T47D (cell line): Measurements from ENCODE around the gene GPC3.
"Not testable (repeated sequence)": the region's sequence is repeated elsewhere in the genome, so short reads cannot be mapped to it uniquely, and the experiment has no call there.

ENCODE experiments used
- DNase-seq, 2 experiments: peaks; one replicate each; pipeline versions ENCODE4 v3.0.0 to v3.0.0-alpha.2; 2011 to 2012; ENCODE audit warnings: low read depth in 1 of 2, low spot score in 1 of 2
- JUND ChIP-seq: IDR thresholded peaks from 2 replicates; pipeline ENCODE4 v1.6.1; 2012; ENCODE audit warnings: low read depth
- in situ Hi-C: cut with HindIII; loops from 2 replicates; pipeline ENCODE4 v1.10.0; 2016; ENCODE audit warnings: low sequenced_read_pairs, low pct_unique_long_range_greater_than_20kb

Gene GPC3

GRCh38 chrX:134007716-134008115 is 22.3 kb upstream of the GPC3 start:
- no peak for DNase-seq
- no peak for TF ChIP-seq JUND
- in situ Hi-C loops, result no loop called here

DNA sequence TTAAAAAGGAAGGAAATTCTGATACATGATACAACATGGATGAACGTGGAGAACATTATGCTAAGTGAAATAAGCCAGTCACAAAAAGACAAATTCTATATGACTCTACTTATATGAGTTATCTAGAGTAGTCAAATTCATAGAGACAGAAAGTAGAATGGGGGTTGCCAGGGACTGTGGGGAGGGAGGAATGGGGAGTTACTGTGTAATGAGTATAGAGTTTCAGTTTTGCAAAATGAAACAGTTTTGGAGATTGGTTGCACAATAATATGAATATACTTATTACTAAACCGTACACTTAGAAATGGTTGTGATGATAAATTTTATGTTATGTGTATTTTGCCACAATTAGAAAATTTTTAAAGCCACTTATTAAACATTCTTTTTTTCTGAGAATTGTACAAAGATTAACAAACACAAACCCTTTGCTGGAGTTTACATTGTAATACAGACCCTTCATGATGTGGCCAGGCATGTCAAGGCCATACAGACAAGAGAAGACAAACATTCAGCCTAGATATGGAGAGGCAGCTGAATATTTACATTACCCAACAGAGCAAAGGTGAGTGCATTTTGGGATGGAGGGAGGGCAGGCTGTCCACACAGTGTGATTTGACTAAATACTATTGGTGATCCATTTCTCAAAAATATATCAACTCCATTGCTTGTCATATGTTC is 21.2 kb upstream of the GPC3 start:
- no peak for DNase-seq
- in situ Hi-C loops, result no loop called here
- no peak for TF ChIP-seq JUND

GRCh38 chrX:134004084-134004483 is 18.7 kb upstream of the GPC3 start:
- no peak for TF ChIP-seq JUND
- DNase-seq, result no peak
- in situ Hi-C loops, result no loop called here

DNA sequence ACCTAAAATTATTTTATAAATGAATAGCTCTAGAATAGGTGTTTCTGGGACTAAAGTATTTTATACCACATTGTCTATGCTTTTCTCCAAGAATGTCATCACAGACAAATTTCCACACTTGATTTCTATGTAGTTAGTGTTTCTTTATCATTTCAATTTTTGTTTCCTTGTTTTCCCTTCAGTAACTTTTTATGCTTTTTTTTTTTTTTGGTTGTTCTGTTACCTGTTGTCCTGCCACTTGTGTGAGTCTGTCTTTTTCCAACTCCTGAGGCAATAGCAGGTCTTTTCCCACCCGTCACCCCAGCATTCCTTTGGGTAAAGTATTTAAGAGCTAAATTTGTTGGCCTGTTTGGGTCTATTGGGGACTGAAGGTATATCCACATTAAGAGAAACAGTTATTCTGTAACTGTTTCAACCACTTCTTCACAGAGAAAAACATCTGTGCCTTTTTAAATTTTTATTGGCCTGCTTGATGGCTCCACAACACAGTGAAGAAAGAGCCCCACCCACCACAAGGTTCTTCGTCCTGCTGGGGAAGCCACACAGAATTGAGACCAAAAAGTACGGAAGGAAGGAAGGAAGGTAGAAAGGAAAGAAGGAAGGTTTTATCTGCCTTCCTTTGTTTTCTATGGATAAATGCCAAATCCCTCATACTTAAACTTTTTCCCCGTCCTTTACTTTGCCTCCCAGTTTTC is 17.7 kb upstream of the GPC3 start:
- in situ Hi-C loops, result no loop called here
- no peak for DNase-seq
- no peak for TF ChIP-seq JUND

DNA sequence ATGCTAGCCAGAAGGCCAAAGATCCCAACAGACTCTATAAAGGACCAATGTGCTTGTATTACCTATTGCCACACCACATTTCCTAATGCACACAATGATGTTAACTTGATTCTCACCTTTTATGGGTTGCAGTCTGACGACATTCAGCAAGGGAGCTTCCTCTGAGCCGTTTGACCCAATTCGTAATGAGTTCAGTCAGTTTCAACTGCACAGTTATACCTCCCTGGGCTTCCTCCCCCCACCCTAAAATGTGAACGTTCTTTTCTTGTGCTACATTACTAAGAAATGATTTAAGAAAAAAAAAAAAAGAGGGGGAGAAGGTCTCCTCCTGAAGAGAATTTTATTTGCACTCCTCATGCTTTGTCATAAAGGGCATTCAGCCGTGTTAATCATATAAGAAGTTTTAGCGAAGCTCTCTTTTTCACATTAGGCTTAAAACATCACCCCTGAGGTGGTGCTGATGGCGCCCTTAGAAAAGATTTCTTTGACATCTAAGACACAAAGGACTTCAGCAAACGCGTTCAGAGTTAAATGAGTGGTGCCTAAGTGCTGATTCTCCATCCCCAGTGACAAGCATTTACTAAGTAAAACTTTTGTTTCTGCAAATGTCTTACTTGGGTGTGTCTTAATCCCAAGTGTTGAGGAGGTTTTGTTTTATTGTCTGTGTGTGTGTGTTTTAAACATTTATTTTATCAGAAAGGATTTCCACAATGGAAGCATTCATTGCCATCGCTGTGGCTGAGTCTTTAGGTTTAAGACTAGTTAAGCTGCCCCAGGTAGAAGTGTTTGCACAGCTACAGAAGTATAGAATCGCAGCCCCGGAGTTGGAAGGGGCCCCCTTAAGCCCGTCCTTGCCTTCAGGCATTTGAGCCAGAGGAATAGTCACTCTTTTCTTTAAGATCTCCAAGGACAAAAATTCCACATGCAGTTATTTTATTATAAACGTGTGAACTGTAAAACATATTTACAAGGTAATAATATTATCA is 15.2 kb upstream of the GPC3 start:
- in situ Hi-C loops, result no loop called here
- no peak for DNase-seq
- no peak for TF ChIP-seq JUND

DNA sequence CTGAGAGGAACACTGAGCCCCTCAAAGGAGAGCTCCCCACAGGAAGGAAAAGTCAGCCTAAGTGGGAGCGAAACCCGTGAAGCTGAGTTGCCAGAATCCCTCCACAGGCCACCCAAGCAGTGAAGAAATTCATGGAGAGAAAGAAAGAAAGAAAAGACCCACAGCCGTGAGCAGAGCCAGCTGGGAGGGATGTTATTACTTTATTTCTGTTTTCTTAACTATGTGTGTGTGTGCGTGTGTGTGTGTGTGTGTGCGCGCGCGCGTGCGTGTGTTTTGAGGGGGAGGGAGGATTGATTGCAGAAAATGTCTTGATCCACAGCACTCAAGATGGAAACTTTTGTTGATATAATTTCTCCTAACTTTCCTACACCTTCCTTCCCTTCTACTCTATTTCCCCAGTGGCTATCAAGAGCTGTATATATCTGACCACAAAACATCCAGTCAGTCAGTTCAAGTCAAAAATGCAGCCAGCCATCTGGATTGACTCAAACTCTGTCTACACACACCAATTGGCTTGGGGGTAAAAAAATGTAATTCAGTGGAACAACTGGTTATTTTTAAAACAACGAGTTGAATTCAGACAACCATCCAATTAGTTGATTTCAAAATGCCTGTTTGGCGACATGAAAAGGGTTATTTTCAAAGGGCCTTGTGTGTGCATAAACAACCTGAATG is 13.8 kb upstream of the GPC3 start:
- no peak for TF ChIP-seq JUND
- in situ Hi-C loops, result no loop called here
- no peak for DNase-seq

GRCh38 chrX:133995759-133996158 is 10.4 kb upstream of the GPC3 start:
- DNase-seq, result no peak
- in situ Hi-C loops, result no loop called here

DNA sequence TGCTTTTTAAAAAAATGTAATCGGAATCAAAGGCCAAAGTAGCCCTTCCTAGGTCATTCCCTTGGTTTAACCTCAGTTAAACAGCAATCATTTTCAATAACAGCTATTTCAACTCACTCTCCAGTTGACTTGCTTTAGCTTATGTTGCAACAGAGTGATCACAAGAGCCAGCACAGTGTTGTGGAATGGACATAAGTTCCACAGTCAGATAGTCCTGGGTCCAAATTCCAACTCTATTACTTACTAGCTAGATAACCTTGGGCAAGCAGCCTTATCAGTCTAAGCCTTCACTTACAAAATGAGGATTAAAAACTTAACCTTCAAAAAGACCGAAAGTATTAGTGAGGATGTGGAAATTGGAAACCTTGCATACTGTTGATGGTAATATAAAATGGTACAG is 9.2 kb upstream of the GPC3 start:
- TF ChIP-seq JUND, result no peak
- in situ Hi-C loops, result no loop called here
- DNase-seq, result no peak

More at GRCh38 chrX:133995759-133996158, 10.4 kb upstream of the GPC3 start:
- no peak for TF ChIP-seq JUND

GRCh38 chrX:133992882-133993281 is 7.5 kb upstream of the GPC3 start:
- DNase-seq, result no peak
- in situ Hi-C loops, result no loop called here

GRCh38 chrX:133991814-133992213 is 6.4 kb upstream of the GPC3 start:
- DNase-seq, result no peak
- in situ Hi-C loops, result no loop called here
- no peak for TF ChIP-seq JUND

More at GRCh38 chrX:133992882-133993281, 7.5 kb upstream of the GPC3 start:
- TF ChIP-seq JUND, result no peak

DNA sequence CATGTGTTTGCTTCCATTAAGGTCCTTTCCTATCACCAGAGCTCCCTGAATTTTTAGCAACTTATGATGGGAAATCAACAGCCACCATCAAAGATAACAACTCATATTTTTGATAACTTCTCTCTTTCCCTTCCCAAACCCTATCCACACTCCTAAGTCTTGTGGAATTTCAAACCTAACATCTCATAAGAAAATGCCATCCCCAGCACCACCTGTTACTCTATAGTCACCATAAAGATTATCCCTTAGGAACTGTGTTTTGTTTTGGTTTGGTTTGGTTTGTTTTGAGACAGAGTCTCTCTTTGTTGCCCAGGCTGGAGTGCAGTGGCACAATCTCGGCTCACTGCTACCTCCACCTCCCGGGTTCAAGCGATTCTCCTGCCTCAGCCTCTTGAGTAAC is 5.7 kb upstream of the GPC3 start:
- DNase-seq, in situ Hi-C loops: not testable (repeated sequence)

DNA sequence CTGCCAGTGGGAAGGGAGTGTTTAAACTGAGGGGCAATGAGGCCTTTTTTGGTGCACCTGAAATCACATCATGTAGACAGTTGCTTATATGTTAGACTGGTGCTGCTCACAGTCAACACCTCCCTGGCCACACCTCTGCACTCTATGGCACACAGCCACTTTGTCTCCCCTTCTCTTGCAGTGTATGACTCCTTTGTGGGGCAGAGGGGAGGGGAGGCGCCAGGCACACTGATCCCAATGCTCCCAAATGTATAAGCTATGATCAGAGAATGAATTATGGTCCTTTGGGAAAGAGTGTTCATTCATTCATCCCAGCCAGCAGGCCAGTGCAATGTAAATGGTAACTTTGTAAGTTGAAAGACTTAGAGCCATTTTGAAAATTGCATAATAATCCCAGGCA is 4.6 kb upstream of the GPC3 start:
- no peak for TF ChIP-seq JUND
- DNase-seq, result no peak
- in situ Hi-C loops, result no loop called here
